Measurements from ENCODE around the gene GPC3.

Gene GPC3

DNA sequence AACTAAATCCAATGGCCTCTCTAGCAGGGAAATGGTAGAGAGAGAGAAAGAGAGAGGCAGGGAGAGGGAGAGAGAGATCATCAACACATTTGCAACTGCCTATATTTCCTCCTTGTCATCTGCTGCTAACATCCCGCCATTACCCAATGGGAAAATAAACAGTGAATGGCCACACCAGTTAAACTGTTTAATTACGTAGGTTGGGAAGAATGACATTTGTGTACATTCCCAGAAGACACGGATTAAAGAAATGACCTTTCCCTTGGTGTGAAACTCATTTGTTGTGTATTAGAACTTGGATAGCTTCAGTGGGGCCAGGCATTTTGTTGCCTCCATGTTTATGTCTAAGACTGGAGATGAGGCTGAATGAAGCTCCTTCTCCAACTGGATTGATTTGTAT is 474.4 kb downstream of the GPC3 start:
- Histone ChIP-seq H3K27ac (ENCODE audit: poor library complexity, severe bottlenecking) (no peak overlapping the region), H3K4me1 (ENCODE audit: insufficient read depth, poor library complexity, severe bottlenecking) (no peaks in the 10 kb centered on the region), H3K4me3 (ENCODE audit: severe bottlenecking) (no peak overlapping the region), H3K36me3 (ENCODE audit: low read depth) (no peaks in the 10 kb centered on the region), H3K9me3 (ENCODE audit: severe bottlenecking) (no peaks in the 10 kb centered on the region), H3K27me3 (ENCODE audit: insufficient read depth, poor library complexity, severe bottlenecking) (no peaks in the 10 kb centered on the region)
- no peak for ATAC-seq (ENCODE audit: low read depth)
- no peak for DNase-seq (ENCODE audit: low spot score)
- TF ChIP-seq CTCF (IDR thresholded peaks at IDR 0.05; ENCODE audit: poor library complexity, severe bottlenecking): no peak

DNA sequence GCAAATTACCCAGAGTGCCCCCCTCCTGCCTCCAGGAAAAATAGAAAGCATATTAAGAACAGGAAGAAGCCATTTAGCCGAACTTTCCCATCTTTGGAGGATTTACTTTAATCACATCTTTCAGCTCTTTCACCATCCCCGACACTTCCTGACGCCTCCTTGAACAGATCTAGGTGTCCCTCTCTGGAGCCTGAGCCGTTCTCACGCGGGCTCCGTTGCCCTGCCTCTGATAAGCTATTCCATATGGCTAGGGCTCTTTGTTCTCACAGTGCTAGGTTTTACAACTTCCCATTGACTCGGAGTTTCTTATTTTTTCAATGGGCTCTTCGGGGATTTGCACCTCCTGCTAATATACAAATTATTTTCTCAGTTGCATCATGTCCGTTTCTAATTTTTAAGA is 488.0 kb downstream of the GPC3 start:
- H3K27me3 ChIP-seq (ENCODE audit: insufficient read depth, poor library complexity, severe bottlenecking): no peaks in the 10 kb centered on the region
- DNase-seq (ENCODE audit: low spot score) (no peak), ATAC-seq (ENCODE audit: low read depth) (no peak)
- no peaks in the 10 kb centered on the region for H3K9me3 ChIP-seq (ENCODE audit: severe bottlenecking)
- no peak for TF ChIP-seq CTCF (IDR thresholded peaks at IDR 0.05; ENCODE audit: poor library complexity, severe bottlenecking)
- no peaks in the 10 kb centered on the region for H3K36me3 ChIP-seq (ENCODE audit: low read depth)
- H3K4me3 ChIP-seq (ENCODE audit: severe bottlenecking): no peak overlapping the region
- H3K4me1 ChIP-seq (ENCODE audit: insufficient read depth, poor library complexity, severe bottlenecking): no peaks in the 10 kb centered on the region
- H3K27ac ChIP-seq (ENCODE audit: poor library complexity, severe bottlenecking): no peak overlapping the region

- Histone ChIP-seq H3K4me3 (ENCODE audit: severe bottlenecking) (no peak overlapping the region), H3K4me1 (ENCODE audit: insufficient read depth, poor library complexity, severe bottlenecking) (no peaks in the 10 kb centered on the region), H3K9me3 (ENCODE audit: severe bottlenecking) (no peaks in the 10 kb centered on the region), H3K27ac (ENCODE audit: poor library complexity, severe bottlenecking) (no peak overlapping the region), H3K27me3 (ENCODE audit: insufficient read depth, poor library complexity, severe bottlenecking) (no peaks in the 10 kb centered on the region), H3K36me3 (ENCODE audit: low read depth) (no peaks in the 10 kb centered on the region)
- DNase-seq (ENCODE audit: low spot score) (no peak), ATAC-seq (ENCODE audit: low read depth) (no peak)
- no peak for TF ChIP-seq CTCF (IDR thresholded peaks at IDR 0.05; ENCODE audit: poor library complexity, severe bottlenecking)
These were observed 489.7 kb downstream of the GPC3 start for GRCh38 chrX:133495464-133496391.

- no peak overlapping the region for H3K27ac ChIP-seq (ENCODE audit: poor library complexity, severe bottlenecking)
- H3K4me3 ChIP-seq (ENCODE audit: severe bottlenecking): no peak overlapping the region
- H3K4me1 ChIP-seq (ENCODE audit: insufficient read depth, poor library complexity, severe bottlenecking): no peaks in the 10 kb centered on the region
- H3K36me3 ChIP-seq (ENCODE audit: low read depth): no peaks in the 10 kb centered on the region
- ATAC-seq (ENCODE audit: low read depth) (no peak), DNase-seq (ENCODE audit: low spot score) (no peak)
- no peaks in the 10 kb centered on the region for H3K9me3 ChIP-seq (ENCODE audit: severe bottlenecking)
- no peak for TF ChIP-seq CTCF (IDR thresholded peaks at IDR 0.05; ENCODE audit: poor library complexity, severe bottlenecking)
- no peaks in the 10 kb centered on the region for H3K27me3 ChIP-seq (ENCODE audit: insufficient read depth, poor library complexity, severe bottlenecking)
These were observed 492.0 kb downstream of the GPC3 start for GRCh38 chrX:133493366-133493765.

DNA sequence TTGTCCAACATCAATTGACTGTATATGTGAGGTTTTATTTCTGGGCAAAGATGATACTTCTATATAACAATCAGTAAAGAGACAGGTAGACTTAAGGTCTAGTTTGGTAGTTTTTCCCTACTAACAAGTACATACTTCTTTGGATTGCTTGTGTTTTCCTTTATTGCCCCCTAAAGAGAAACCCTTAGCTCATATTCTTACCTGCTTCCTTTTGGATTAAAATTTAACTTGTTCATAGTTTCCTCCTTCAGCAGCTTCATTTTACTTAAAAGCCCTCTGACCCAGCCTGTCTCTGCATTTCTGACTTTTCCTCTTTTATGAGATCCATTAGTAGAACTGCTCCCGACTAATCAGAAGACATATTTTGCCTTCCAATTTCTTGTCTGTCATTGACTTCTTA is 494.4 kb downstream of the GPC3 start:
- ATAC-seq (ENCODE audit: low read depth) (no peak), DNase-seq (ENCODE audit: low spot score) (no peak)
- H3K9me3 ChIP-seq (ENCODE audit: severe bottlenecking): no peaks in the 10 kb centered on the region
- no peaks in the 10 kb centered on the region for H3K36me3 ChIP-seq (ENCODE audit: low read depth)
- no peaks in the 10 kb centered on the region for H3K4me1 ChIP-seq (ENCODE audit: insufficient read depth, poor library complexity, severe bottlenecking)
- H3K27ac ChIP-seq (ENCODE audit: poor library complexity, severe bottlenecking): no peak overlapping the region
- TF ChIP-seq CTCF (IDR thresholded peaks at IDR 0.05; ENCODE audit: poor library complexity, severe bottlenecking): no peak
- no peak overlapping the region for H3K4me3 ChIP-seq (ENCODE audit: severe bottlenecking)
- H3K27me3 ChIP-seq (ENCODE audit: insufficient read depth, poor library complexity, severe bottlenecking): no peaks in the 10 kb centered on the region
